HepG2 (cell line): Measurements from ENCODE around the gene SLC7A6OS. TPM values are rescaled to one million over a fixed set of nuclear protein-coding genes. Genes with fewer than 3 reads are reported as not detected.

Experiments used
- CREB3 ChIP-seq: sonication (generic); formaldehyde crosslinking; IDR thresholded peaks from 2 replicates; pipeline ENCODE4 v1.5.0; 2020; ENCODE audit warnings: missing genetic modification reagents
- EP300 ChIP-seq, 3 experiments: sonication (generic) in 1 of 3; formaldehyde crosslinking in 1 of 3; IDR thresholded peaks; 2 replicates each; pipeline versions ENCODE4 v1.5.1 to v1.6.1; 2011 to 2020; ENCODE audit warnings: low read depth in 2 of 3, low read length in 2 of 3, borderline replicate concordance in 1 of 3, improper control_type of control experiment in 1 of 3, mild to moderate bottlenecking in 1 of 3, missing genetic modification reagents in 1 of 3, moderate library complexity in 1 of 3
- JUND ChIP-seq: sonication (generic); formaldehyde crosslinking; IDR thresholded peaks from 2 replicates; pipeline ENCODE4 v1.8.0; 2022; ENCODE audit warnings: mild to moderate bottlenecking, missing genetic modification reagents
- NBN ChIP-seq: fragments of 450-650 bp; conservative IDR thresholded peaks from 2 replicates; pipeline ENCODE4 v1.6.1; 2017
- SIN3B ChIP-seq: fragments of 150-350 bp; IDR thresholded peaks from 2 replicates; pipeline ENCODE4 v1.6.1; 2014; ENCODE audit warnings: low read length
- SNAPC4 ChIP-seq: sonication (generic); formaldehyde crosslinking; IDR thresholded peaks from 2 replicates; pipeline ENCODE4 v1.4.0; 2020; ENCODE audit warnings: mild to moderate bottlenecking, missing genetic modification reagents
- ZC3H4 ChIP-seq: sonication (generic); formaldehyde crosslinking; IDR thresholded peaks from 2 replicates; pipeline ENCODE4 v1.4.0; 2020; ENCODE audit warnings: missing genetic modification reagents, borderline replicate concordance
- ZFP36 ChIP-seq: fragments of 150-350 bp; IDR thresholded peaks from 2 replicates; pipeline ENCODE4 v1.6.1; 2018; ENCODE audit warnings: borderline replicate concordance, low read length, low read depth; ENCODE audit not compliant: partially characterized antibody
- ZNF224 ChIP-seq: sonication (generic); formaldehyde crosslinking; IDR thresholded peaks from 2 replicates; pipeline ENCODE4 v1.5.0; 2020; ENCODE audit warnings: mild to moderate bottlenecking, missing genetic modification reagents
- ZNF263 ChIP-seq: sonication (generic); formaldehyde crosslinking; IDR thresholded peaks from 2 replicates; pipeline ENCODE4 v1.4.0; 2020; ENCODE audit warnings: missing genetic modification reagents
- ZNF3 ChIP-seq: IDR thresholded peaks from 2 replicates; pipeline ENCODE4 v1.7.0; 2017; ENCODE audit warnings: inconsistent platforms
- ZNF430 ChIP-seq: sonication (generic); formaldehyde crosslinking; IDR thresholded peaks from 2 replicates; pipeline ENCODE4 v1.9.0; 2021; ENCODE audit warnings: mild to moderate bottlenecking, missing genetic modification reagents
- ZNF484 ChIP-seq: sonication (generic); formaldehyde crosslinking; IDR thresholded peaks from 2 replicates; pipeline ENCODE4 v1.5.1; 2020; ENCODE audit warnings: mild to moderate bottlenecking, low read depth, missing genetic modification reagents, borderline replicate concordance
- polyA plus RNA-seq, 8 experiments: library from polyadenylated mRNA; depleted of rRNA in 3 of 8; stranded (reverse) in 7 of 8; unstranded in 1 of 8; fragments of >200 nt; fragmentation: Illumina TruSeq in 4 of 8; extraction: Trizol in 4 of 8; gene quantifications; 2 replicates each; pipeline versions ENCODE4 v1.2.1 to v1.2.3, GENCODE V29; 2011 to 2016; ENCODE audit warnings: low read depth in 4 of 8, missing spikeins in 1 of 8, mixed read lengths in 1 of 8; ENCODE audit not compliant: insufficient read depth in 1 of 8
- total RNA-seq, 5 experiments: library from RNA; depleted of rRNA; stranded (reverse); fragments of >200 nt; fragmentation: Illumina TruSeq; extraction: Trizol; gene quantifications; 2 replicates each; pipeline ENCODE4 v1.2.3, GENCODE V29; 2016; ENCODE audit warnings: low read depth in 1 of 5
- TF ChIP-seq, protein P1 (sequence below): sonication (generic); formaldehyde crosslinking; IDR thresholded peaks from 2 replicates; pipeline ENCODE4 v1.8.0; 2022; ENCODE audit warnings: low read depth, missing genetic modification reagents
- TF ChIP-seq, protein P2 (sequence below): IDR thresholded peaks from 2 replicates; pipeline ENCODE4 v1.6.1; 2012; ENCODE audit warnings: low read depth, low read length, improper control_type of control experiment
- TF ChIP-seq, protein P3 (sequence below): sonication (generic); formaldehyde crosslinking; IDR thresholded peaks from 2 replicates; pipeline ENCODE4 v1.4.0; 2020; ENCODE audit warnings: missing genetic modification reagents

SLC7A6OS gene
- total and polyA plus RNA-seq, 2 of the 13 experiments (the other 11 are each of a cell fraction or from before 2014, with no cell fraction given): 11.2 to 21.5 TPM

DNA sequence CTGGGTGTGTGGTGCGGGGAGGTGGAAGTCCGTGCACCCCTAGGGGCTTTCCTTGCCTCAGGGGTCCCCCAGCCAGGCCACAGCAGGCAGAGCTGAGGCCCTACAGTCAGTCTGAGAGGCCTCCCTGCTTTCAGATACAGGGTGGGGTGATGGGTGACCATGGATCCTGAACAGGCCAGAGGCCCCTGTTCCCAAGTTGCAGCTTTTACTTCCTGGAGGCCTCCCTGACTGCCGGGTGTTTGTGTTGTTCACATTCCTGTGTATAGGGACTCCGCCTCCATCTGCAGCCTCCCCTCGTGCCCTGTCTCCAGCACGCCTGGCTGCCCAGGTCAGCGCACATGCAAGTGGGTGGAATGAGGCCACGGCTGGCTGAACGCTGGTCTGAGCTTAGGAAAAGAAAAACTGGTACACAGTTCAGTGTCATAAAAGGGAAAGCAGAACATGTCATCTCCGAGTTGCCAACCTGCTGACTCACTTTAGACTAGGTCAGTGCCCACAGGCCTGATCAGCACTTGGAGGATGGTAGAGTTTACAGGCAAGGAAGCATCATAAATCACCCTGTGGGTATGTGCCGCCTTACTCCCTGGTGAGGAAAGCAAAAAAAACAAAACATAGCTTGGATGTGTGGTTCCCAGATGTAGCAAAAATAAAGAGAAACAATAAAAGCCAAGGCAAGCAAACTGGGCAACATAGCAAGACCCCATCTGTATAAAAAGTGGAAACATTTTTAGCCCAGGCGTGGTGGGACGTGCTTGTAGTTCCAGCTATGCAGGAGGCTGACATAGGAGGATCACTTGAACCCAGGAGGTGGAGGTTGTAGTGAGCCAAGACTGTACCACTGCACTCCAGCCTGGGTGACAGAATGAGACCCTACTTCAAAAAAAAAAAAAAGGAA is 52.6 kb downstream of the SLC7A6OS start (continued):
- 0 out of 2 replicates have a peak, but pooled peaks have one; percentile 67 for TF ChIP-seq SNAPC4
- TF ChIP-seq ZFP36: no peak
- TF ChIP-seq ZNF263: peak; percentile 67
- no peak for TF ChIP-seq NBN
- no peak for TF ChIP-seq ZC3H4 (CRISPR knock-in tag)
- TF ChIP-seq, protein P1, sequence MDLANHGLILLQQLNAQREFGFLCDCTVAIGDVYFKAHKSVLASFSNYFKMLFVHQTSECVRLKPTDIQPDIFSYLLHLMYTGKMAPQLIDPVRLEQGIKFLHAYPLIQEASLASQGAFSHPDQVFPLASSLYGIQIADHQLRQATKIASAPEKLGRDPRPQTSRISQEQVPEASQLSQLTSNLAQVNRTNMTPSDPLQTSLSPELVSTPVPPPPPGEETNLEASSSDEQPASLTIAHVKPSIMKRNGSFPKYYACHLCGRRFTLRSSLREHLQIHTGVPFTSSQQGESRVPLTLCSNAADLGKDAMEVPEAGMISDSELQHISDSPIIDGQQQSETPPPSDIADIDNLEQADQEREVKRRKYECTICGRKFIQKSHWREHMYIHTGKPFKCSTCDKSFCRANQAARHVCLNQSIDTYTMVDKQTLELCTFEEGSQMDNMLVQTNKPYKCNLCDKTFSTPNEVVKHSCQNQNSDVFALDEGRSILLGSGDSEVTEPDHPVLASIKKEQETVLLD (CRISPR knock-in tag): 0 out of 2 replicates have a peak, but pooled peaks have one; percentile 20
- TF ChIP-seq ZNF430: peak; percentile 82; the same call in 1 of the 2 replicates
- TF ChIP-seq EP300 (IDR thresholded peaks at IDR 0.05; ENCODE audit: low read depth in 2 of 2, low read length in 2 of 2): peak; percentile 42 to 68; a peak in 3 of 4 replicates
- TF ChIP-seq EP300 (CRISPR knock-in tag; IDR thresholded peaks at IDR 0.05; ENCODE audit: borderline replicate concordance): peak; percentile 71
- TF ChIP-seq ZNF484: no peak
- TF ChIP-seq, protein P2, sequence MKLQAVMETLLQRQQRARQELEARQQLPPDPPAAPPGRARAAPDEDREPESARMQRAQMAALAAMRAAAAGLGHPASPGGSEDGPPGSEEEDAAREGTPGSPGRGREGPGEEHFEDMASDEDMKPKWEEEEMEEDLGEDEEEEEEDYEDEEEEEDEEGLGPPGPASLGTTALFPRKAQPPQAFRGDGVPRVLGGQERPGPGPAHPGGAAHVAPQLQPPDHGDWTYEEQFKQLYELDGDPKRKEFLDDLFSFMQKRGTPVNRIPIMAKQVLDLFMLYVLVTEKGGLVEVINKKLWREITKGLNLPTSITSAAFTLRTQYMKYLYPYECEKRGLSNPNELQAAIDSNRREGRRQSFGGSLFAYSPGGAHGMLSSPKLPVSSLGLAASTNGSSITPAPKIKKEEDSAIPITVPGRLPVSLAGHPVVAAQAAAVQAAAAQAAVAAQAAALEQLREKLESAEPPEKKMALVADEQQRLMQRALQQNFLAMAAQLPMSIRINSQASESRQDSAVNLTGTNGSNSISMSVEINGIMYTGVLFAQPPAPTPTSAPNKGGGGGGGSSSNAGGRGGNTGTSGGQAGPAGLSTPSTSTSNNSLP: 0 out of 2 replicates have a peak, but pooled peaks have one; percentile 13
- TF ChIP-seq, protein P3, sequence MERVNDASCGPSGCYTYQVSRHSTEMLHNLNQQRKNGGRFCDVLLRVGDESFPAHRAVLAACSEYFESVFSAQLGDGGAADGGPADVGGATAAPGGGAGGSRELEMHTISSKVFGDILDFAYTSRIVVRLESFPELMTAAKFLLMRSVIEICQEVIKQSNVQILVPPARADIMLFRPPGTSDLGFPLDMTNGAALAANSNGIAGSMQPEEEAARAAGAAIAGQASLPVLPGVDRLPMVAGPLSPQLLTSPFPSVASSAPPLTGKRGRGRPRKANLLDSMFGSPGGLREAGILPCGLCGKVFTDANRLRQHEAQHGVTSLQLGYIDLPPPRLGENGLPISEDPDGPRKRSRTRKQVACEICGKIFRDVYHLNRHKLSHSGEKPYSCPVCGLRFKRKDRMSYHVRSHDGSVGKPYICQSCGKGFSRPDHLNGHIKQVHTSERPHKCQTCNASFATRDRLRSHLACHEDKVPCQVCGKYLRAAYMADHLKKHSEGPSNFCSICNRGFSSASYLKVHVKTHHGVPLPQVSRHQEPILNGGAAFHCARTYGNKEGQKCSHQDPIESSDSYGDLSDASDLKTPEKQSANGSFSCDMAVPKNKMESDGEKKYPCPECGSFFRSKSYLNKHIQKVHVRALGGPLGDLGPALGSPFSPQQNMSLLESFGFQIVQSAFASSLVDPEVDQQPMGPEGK (CRISPR knock-in tag): peak; percentile 46
- no peak for TF ChIP-seq ZNF3
- no peak for TF ChIP-seq JUND
- no peak for TF ChIP-seq SIN3B
- peak; percentile 92; the same call in 1 of the 2 replicates for TF ChIP-seq CREB3 (CRISPR knock-in tag)
- peak; percentile 92; the same call in 1 of the 2 replicates for TF ChIP-seq ZNF224
